PFSK-1 (cell line): Measurements from ENCODE around the gene IGFL4.

Source experiments
- FOXP2 ChIP-seq: optimal IDR thresholded peaks from 2 replicates; pipeline ENCODE3; 2011; ENCODE audit warnings: borderline replicate concordance, control low read depth, inconsistent platforms; ENCODE audit not compliant: insufficient read depth; ENCODE audit errors: extremely low read length, extremely low read depth
- POLR2AphosphoS5 ChIP-seq: IDR thresholded peaks from 2 replicates; pipeline ENCODE4 v1.6.1; 2012; ENCODE audit warnings: low read depth, mild to moderate bottlenecking, control low read depth, low read length, moderate library complexity
- SIN3A ChIP-seq: IDR thresholded peaks from 2 replicates; pipeline ENCODE4 v1.6.1; 2012; ENCODE audit warnings: mild to moderate bottlenecking, low read length, moderate library complexity, borderline replicate concordance; ENCODE audit not compliant: insufficient read depth
- TAF1 ChIP-seq: IDR thresholded peaks from 2 replicates; pipeline ENCODE4 v1.6.1; 2012; ENCODE audit warnings: low read length, control low read depth, borderline replicate concordance; ENCODE audit not compliant: insufficient read depth
- TF ChIP-seq, protein P1 (sequence below), 2 experiments: IDR thresholded peaks; 2 replicates each; pipeline versions ENCODE4 v1.6.1 to v1.8.0; 2011 to 2012; ENCODE audit warnings: low read depth in 2 of 2, low read length in 2 of 2, control low read depth in 1 of 2, inconsistent platforms in 1 of 2, mild to moderate bottlenecking in 1 of 2, moderate library complexity in 1 of 2; ENCODE audit not compliant: insufficient read depth in 1 of 2

Gene IGFL4

GRCh38 chr19:46056536-46056935 lies 15.7 kb upstream of the IGFL4 start:
- TF ChIP-seq FOXP2, result no peak
- TF ChIP-seq, protein P1, sequence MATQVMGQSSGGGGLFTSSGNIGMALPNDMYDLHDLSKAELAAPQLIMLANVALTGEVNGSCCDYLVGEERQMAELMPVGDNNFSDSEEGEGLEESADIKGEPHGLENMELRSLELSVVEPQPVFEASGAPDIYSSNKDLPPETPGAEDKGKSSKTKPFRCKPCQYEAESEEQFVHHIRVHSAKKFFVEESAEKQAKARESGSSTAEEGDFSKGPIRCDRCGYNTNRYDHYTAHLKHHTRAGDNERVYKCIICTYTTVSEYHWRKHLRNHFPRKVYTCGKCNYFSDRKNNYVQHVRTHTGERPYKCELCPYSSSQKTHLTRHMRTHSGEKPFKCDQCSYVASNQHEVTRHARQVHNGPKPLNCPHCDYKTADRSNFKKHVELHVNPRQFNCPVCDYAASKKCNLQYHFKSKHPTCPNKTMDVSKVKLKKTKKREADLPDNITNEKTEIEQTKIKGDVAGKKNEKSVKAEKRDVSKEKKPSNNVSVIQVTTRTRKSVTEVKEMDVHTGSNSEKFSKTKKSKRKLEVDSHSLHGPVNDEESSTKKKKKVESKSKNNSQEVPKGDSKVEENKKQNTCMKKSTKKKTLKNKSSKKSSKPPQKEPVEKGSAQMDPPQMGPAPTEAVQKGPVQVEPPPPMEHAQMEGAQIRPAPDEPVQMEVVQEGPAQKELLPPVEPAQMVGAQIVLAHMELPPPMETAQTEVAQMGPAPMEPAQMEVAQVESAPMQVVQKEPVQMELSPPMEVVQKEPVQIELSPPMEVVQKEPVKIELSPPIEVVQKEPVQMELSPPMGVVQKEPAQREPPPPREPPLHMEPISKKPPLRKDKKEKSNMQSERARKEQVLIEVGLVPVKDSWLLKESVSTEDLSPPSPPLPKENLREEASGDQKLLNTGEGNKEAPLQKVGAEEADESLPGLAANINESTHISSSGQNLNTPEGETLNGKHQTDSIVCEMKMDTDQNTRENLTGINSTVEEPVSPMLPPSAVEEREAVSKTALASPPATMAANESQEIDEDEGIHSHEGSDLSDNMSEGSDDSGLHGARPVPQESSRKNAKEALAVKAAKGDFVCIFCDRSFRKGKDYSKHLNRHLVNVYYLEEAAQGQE (IDR thresholded peaks at IDR 0.05; ENCODE audit: insufficient read depth in 1 of 2, low read depth in 2 of 2, low read length in 2 of 2), result no peak
- TF ChIP-seq POLR2AphosphoS5, result no peak
- no peak for TF ChIP-seq TAF1
- no peak for TF ChIP-seq SIN3A

DNA sequence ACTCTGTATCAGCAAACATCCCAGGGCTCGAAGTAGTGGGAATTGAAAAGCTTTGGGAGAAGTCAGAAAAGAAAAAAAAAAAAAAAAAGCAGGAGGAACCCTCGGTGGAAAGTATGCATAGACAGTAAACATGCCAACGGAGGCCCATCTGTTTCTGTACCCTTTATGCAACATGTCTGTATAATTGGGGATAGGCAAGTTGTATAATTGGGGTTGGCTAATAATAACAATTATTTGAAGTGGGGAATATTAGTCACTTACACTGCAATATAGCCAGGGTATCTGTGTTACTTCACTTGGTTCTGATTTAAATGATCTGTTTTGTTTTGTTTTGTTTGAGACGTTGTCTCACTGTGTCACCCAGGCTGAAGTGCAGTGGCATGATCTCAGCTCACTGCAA lies 12.1 kb upstream of the IGFL4 start:
- no peak for TF ChIP-seq SIN3A
- TF ChIP-seq, protein P1 (IDR thresholded peaks at IDR 0.05; ENCODE audit: insufficient read depth in 1 of 2, low read depth in 2 of 2, low read length in 2 of 2), result no peak
- no peak for TF ChIP-seq TAF1
- no peak for TF ChIP-seq FOXP2
- no peak for TF ChIP-seq POLR2AphosphoS5

GRCh38 chr19:46049597-46049996 lies 8.8 kb upstream of the IGFL4 start:
- TF ChIP-seq FOXP2 (no peak), TAF1 (no peak), SIN3A (no peak), POLR2AphosphoS5 (no peak)
- TF ChIP-seq, protein P1 (IDR thresholded peaks at IDR 0.05; ENCODE audit: insufficient read depth in 1 of 2, low read depth in 2 of 2, low read length in 2 of 2), result no peak

GRCh38 chr19:46043519-46043918 lies 2.7 kb upstream of the IGFL4 start:
- TF ChIP-seq, protein P1 (IDR thresholded peaks at IDR 0.05; ENCODE audit: insufficient read depth in 1 of 2, low read depth in 2 of 2, low read length in 2 of 2), result no peak
- no peak for TF ChIP-seq POLR2AphosphoS5
- TF ChIP-seq TAF1, result no peak
- TF ChIP-seq FOXP2, result no peak
- no peak for TF ChIP-seq SIN3A

- TF ChIP-seq, protein P1 (IDR thresholded peaks at IDR 0.05; ENCODE audit: insufficient read depth in 1 of 2, low read depth in 2 of 2, low read length in 2 of 2), result no peak
- TF ChIP-seq SIN3A (no peak), POLR2AphosphoS5 (no peak), FOXP2 (no peak), TAF1 (no peak)
These were observed 1.6 kb upstream of the IGFL4 start for GRCh38 chr19:46042252-46042883.
